ENCODE results near the gene APOBEC3A. TPM values are rescaled to one million over a fixed set of nuclear protein-coding genes. Genes with fewer than 3 reads are reported as not detected.
"Not testable (repeated sequence)": the region's sequence is repeated elsewhere in the genome, so short reads cannot be mapped to it uniquely, and the experiment has no call there.

The APOBEC3A gene
- polyA plus RNA-seq, 1 experiment = not detected

- CTCF ChIA-PET = no interaction called here
- peaks cover 10% of the 10 kb centered on the region for H3K9me3 ChIP-seq (ENCODE audit: control insufficient read depth, insufficient read depth, low read length)
- no peak overlapping the region for H3K4me3 ChIP-seq (ENCODE audit: low read depth, low read length)
- TF ChIP-seq CTCF (IDR thresholded peaks at IDR 0.05; ENCODE audit: low read depth, low read length) = no peak
- H3K27me3 ChIP-seq (ENCODE audit: control insufficient read depth, insufficient read depth, low read length) = no peaks in the 10 kb centered on the region
- POLR2A ChIA-PET = no interaction called here
- no peak overlapping the region for H3K27ac ChIP-seq (ENCODE audit: low read depth, low read length)
- no peak for DNase-seq (ENCODE audit: low read depth, low spot score)
These were observed 29.2 kb downstream of the APOBEC3A start for GRCh38 chr22:38986629-38987028.

GRCh38 chr22:38987171-38987895 lies 29.9 kb downstream of the APOBEC3A start:
- no peak overlapping the region for H3K4me3 ChIP-seq (ENCODE audit: low read depth, low read length)
- TF ChIP-seq CTCF (IDR thresholded peaks at IDR 0.05; ENCODE audit: low read depth, low read length) = no peak
- no peaks in the 10 kb centered on the region for H3K27me3 ChIP-seq (ENCODE audit: control insufficient read depth, insufficient read depth, low read length)
- no peak overlapping the region for H3K27ac ChIP-seq (ENCODE audit: low read depth, low read length)
- peaks cover 10% of the 10 kb centered on the region for H3K9me3 ChIP-seq (ENCODE audit: control insufficient read depth, insufficient read depth, low read length)
- no peak for DNase-seq (ENCODE audit: low read depth, low spot score)
- CTCF ChIA-PET = no interaction called here
- POLR2A ChIA-PET = no interaction called here

- H3K27me3 ChIP-seq (ENCODE audit: control insufficient read depth, insufficient read depth, low read length) = no peaks in the 10 kb centered on the region
- POLR2A ChIA-PET = no interaction called here
- H3K9me3 ChIP-seq (ENCODE audit: control insufficient read depth, insufficient read depth, low read length) = no peaks in the 10 kb centered on the region
- no peak for DNase-seq (ENCODE audit: low read depth, low spot score)
- TF ChIP-seq CTCF (IDR thresholded peaks at IDR 0.05; ENCODE audit: low read depth, low read length) = no peak
- H3K27ac ChIP-seq (ENCODE audit: low read depth, low read length) = no peak overlapping the region
- CTCF ChIA-PET = no interaction called here
- H3K4me3 ChIP-seq (ENCODE audit: low read depth, low read length) = no peak overlapping the region
These were observed 32.1 kb downstream of the APOBEC3A start for GRCh38 chr22:38989466-38989865.

GRCh38 chr22:38992871-38993371 lies 35.5 kb downstream of the APOBEC3A start:
- CTCF ChIA-PET; DNase-seq (ENCODE audit: low read depth, low spot score); H3K27ac ChIP-seq (ENCODE audit: low read depth, low read length); POLR2A ChIA-PET; H3K9me3 ChIP-seq (ENCODE audit: control insufficient read depth, insufficient read depth, low read length); H3K27me3 ChIP-seq (ENCODE audit: control insufficient read depth, insufficient read depth, low read length); H3K4me3 ChIP-seq (ENCODE audit: low read depth, low read length): not testable (repeated sequence)

- Histone ChIP-seq H3K27me3 (ENCODE audit: control insufficient read depth, insufficient read depth, low read length) (peaks cover 4% of the 10 kb centered on the region), H3K4me3 (ENCODE audit: low read depth, low read length) (no peak overlapping the region), H3K27ac (ENCODE audit: low read depth, low read length) (no peak overlapping the region), H3K9me3 (ENCODE audit: control insufficient read depth, insufficient read depth, low read length) (no peaks in the 10 kb centered on the region)
- ChIA-PET CTCF (no interaction called here), POLR2A (no interaction called here)
- DNase-seq (ENCODE audit: low read depth, low spot score) = no peak
- no peak for TF ChIP-seq CTCF (IDR thresholded peaks at IDR 0.05; ENCODE audit: low read depth, low read length)
These were observed 38.7 kb downstream of the APOBEC3A start for GRCh38 chr22:38996105-38996504.

Data from AG04450 (cell line).